Activated CD4-positive, alpha-beta T cell treated with anti-CD3 and anti-CD28 coated beads for 36 hours (primary cell): Measurements from ENCODE around the gene C14orf119. TPM values are rescaled to one million over a fixed set of nuclear protein-coding genes. Genes with fewer than 3 reads are reported as not detected.

Experiments
- total RNA-seq, 2 experiments: library from RNA; stranded (reverse); gene quantifications; one replicate each; pipeline ENCODE4 v1.2.3, GENCODE V29; 2021

The C14orf119 gene
- total RNA-seq, 2 experiments from 2014 or later: 43.8 to 51.5 TPM

Other genes starting within 250 kb of the C14orf119 start
- gene LRP10, start 223.8 kb upstream of the C14orf119 start, total RNA-seq: 10 to 100 TPM; 36.3 to 41.8 TPM
- under 1 TPM; 0.33 to 0.48 TPM for gene REM2, start 212.3 kb upstream of the C14orf119 start, total RNA-seq
- gene RBM23, start 176.4 kb upstream of the C14orf119 start, total RNA-seq: 10 to 100 TPM; 61.6 to 68.6 TPM
- 100 to 1,000 TPM; 121 to 151 TPM for gene PRMT5, start 166.1 kb upstream of the C14orf119 start, total RNA-seq
- 10 to 100 TPM; 62.5 to 84.4 TPM for gene HAUS4, start 138.4 kb upstream of the C14orf119 start, total RNA-seq
- 1 to 10 TPM; 2.9 to 3.2 TPM for gene AJUBA, start 113.0 kb upstream of the C14orf119 start, total RNA-seq
- 10 to 100 TPM; 10.7 to 11.5 TPM for gene C14orf93, start 85.4 kb upstream of the C14orf119 start, total RNA-seq
- 100 to 1,000 TPM; 104 to 129 TPM for gene PSMB5, start 60.6 kb upstream of the C14orf119 start, total RNA-seq
- not detected for gene PSMB11, start 53.3 kb upstream of the C14orf119 start, total RNA-seq
- gene CDH24, start 38.0 kb upstream of the C14orf119 start, total RNA-seq: 1 to 10 TPM in 1 of 2 experiments, under 1 TPM in 1; 0.82 to 1.1 TPM
- 100 to 1,000 TPM; 160 to 215 TPM for gene ACIN1, start 369 bp upstream of the C14orf119 start, total RNA-seq
- not detected for gene CIROP, start 9.5 kb downstream of the C14orf119 start, total RNA-seq
- gene CEBPE, start 23.8 kb downstream of the C14orf119 start, total RNA-seq: under 1 TPM; 0.19 to 0.34 TPM
- gene SLC7A8, start 88.2 kb downstream of the C14orf119 start, total RNA-seq: 1 to 10 TPM in 1 of 2 experiments, under 1 TPM in 1; 0.89 to 1.6 TPM
- gene RNF212B, start 142.4 kb downstream of the C14orf119 start, total RNA-seq: not detected
- 10 to 100 TPM; 13.7 to 17.5 TPM for gene HOMEZ, start 190.6 kb downstream of the C14orf119 start, total RNA-seq
- 10 to 100 TPM; 30.9 to 44.6 TPM for gene PPP1R3E, start 207.4 kb downstream of the C14orf119 start, total RNA-seq
- 1 to 10 TPM in 1 of 2 experiments, under 1 TPM in 1; 0.73 to 1.2 TPM for gene BCL2L2, start 211.3 kb downstream of the C14orf119 start, total RNA-seq
- 100 to 1,000 TPM; 237 to 338 TPM for gene PABPN1, start 226.0 kb downstream of the C14orf119 start, total RNA-seq